Brain microvascular endothelial cell (primary cell): ENCODE measurements around the gene TMEM255B.

Experiments
- DNase-seq: peaks from one replicate; pipeline ENCODE4 v3.0.0-alpha.2; 2020
- H3K27ac ChIP-seq: fragments of 250-450 bp; sonication (Bioruptor Pico); 2 replicates; pipeline ENCODE4 v1.5.1; 2020; ENCODE audit warnings: mild to moderate bottlenecking, moderate library complexity
- H3K27me3 ChIP-seq: fragments of 250-450 bp; sonication (Bioruptor Pico); replicated peaks from 2 replicates; pipeline ENCODE4 v1.5.1; 2020; ENCODE audit warnings: mild to moderate bottlenecking
- H3K36me3 ChIP-seq: fragments of 250-450 bp; sonication (Bioruptor Pico); replicated peaks from 2 replicates; pipeline ENCODE4 v1.5.1; 2020; ENCODE audit warnings: mild to moderate bottlenecking
- H3K4me3 ChIP-seq: 2 replicates; pipeline ENCODE4 v1.5.1; 2011; ENCODE audit warnings: low read depth, mild to moderate bottlenecking, control low read depth, low read length, moderate library complexity
- CTCF ChIP-seq: IDR thresholded peaks from 2 replicates; pipeline ENCODE4 v1.5.1; 2011; ENCODE audit warnings: low read depth, mild to moderate bottlenecking, moderate library complexity, low read length, control low read depth, inconsistent platforms; ENCODE audit errors: missing control alignments
- in situ Hi-C: cut with HindIII; loops from 2 replicates; pipeline ENCODE4 v1.10.0; 2017; ENCODE audit warnings: low sequenced_read_pairs, low pct_ligation_motif_present

TMEM255B gene

GRCh38 chr13:113809934-113810333 lies 50.9 kb downstream of the TMEM255B start:
- in situ Hi-C loops: no loop called here
- H3K27ac ChIP-seq: no peak overlapping the region
- TF ChIP-seq CTCF: no peak
- no peaks in the 10 kb centered on the region for H3K27me3 ChIP-seq
- H3K4me3 ChIP-seq: no peak overlapping the region
- no peaks in the 10 kb centered on the region for H3K36me3 ChIP-seq
- DNase-seq: no peak

- Histone ChIP-seq H3K27me3 (no peaks in the 10 kb centered on the region), H3K36me3 (no peaks in the 10 kb centered on the region), H3K27ac (no peak overlapping the region), H3K4me3 (no peak overlapping the region)
- TF ChIP-seq CTCF: no peak
- in situ Hi-C loops: no loop called here
- no peak for DNase-seq
These were observed 51.6 kb downstream of the TMEM255B start for GRCh38 chr13:113810640-113811039.

GRCh38 chr13:113811081-113811928 lies 52.3 kb downstream of the TMEM255B start:
- Histone ChIP-seq H3K27me3 (no peaks in the 10 kb centered on the region), H3K27ac (no peak overlapping the region), H3K36me3 (no peaks in the 10 kb centered on the region), H3K4me3 (no peak overlapping the region)
- DNase-seq: no peak
- no peak for TF ChIP-seq CTCF
- in situ Hi-C loops: no loop called here

- no peak for TF ChIP-seq CTCF
- Histone ChIP-seq H3K4me3 (no peak overlapping the region), H3K27me3 (no peaks in the 10 kb centered on the region), H3K36me3 (no peaks in the 10 kb centered on the region), H3K27ac (no peak overlapping the region)
- in situ Hi-C loops: no loop called here
- no peak for DNase-seq
These were observed 53.4 kb downstream of the TMEM255B start for GRCh38 chr13:113812178-113813040.

GRCh38 chr13:113813070-113813748 lies 54.2 kb downstream of the TMEM255B start:
- DNase-seq: no peak
- no peak overlapping the region for H3K27ac ChIP-seq
- H3K4me3 ChIP-seq: no peak overlapping the region
- no peaks in the 10 kb centered on the region for H3K36me3 ChIP-seq
- no peak for TF ChIP-seq CTCF
- in situ Hi-C loops: no loop called here
- H3K27me3 ChIP-seq: no peaks in the 10 kb centered on the region
